HG02798 (cell line): ENCODE data around the gene CYTH2.

Experiments
- ATAC-seq: cut with Tn5 transposase; IDR thresholded peaks from one replicate; pipeline ENCODE4 v1.9.1; 2021; ENCODE audit warnings: mild to moderate bottlenecking; ENCODE audit not compliant: unreplicated experiment, poor library complexity

Gene CYTH2

DNA sequence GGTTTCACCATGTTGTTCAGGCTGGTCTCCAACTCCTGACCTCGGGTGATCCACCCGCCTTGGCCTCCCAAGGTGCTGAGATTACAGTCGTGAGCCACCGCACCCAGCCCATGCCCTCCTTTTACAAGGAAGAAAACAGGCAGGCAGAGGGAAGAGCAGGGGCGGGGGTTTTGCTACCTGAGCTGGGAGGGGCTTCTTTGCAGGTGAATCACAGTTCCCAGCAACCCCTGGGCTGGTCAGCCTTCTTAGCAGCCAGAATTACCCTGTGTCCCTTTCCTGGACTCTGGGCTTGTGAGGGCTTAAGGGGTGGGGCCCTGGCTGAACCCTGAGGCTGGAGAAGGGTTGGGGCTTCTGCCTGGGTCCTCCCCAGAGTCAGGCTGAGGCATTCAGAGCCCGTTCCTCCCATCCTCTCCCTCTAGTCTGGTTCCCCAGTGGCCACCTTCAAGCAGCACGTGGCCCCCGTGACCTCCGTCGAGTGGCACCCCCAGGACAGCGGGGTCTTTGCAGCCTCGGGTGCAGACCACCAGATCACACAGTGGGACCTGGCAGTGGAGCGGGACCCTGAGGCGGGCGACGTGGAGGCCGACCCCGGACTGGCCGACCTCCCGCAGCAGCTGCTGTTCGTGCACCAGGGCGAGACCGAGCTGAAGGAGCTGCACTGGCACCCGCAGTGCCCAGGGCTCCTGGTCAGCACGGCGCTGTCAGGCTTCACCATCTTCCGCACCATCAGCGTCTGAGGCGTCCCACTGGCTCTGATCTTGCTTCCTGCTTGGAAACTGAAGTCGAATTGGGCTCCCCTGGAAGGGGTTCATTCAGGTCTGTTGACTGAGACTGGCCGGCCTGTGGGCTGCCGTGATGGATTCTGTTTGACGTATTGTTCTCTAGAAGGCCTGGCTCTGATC, 16.6 kb upstream of the CYTH2 start:
- ATAC-seq = no peak

GRCh38 chr19:48454150-48454730, 14.9 kb upstream of the CYTH2 start:
- no peak for ATAC-seq

DNA sequence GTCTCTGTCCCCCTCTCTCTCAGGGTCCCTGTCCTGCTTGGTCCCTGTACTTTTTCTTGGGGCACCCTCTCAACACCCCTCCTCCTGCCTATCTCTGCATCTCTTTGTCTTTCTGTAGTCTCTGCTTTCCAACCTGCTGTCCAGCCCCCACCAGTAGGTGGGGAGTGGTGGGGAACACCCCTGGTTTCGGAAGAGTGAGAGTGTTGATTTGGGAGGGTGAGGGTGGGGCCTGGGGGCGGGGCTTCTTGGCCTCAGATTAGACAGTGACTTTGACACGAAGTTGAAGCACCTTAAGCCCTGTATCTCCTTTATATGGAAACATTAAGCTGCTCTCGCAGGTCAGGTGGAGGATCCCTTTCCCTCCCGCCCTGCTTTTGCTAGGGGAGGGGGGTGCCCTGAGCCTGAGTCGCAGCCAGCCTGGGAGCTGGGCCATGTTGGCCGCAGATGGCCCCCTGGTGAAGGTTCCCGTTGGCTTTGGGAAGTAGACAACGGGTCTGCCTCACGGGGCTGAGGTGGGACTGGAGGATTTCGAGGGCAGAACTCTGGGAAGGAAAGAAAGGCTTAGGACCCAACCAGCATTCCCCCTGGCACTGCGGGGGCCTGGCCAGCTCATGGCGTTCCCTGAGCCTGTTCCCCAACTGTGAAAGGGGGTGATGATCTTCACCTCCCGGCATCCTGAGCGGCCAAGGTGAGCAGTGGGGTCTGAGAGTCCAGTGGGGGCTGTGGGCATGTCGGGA, 13.8 kb upstream of the CYTH2 start, which contains the start of gene KCNJ14:
Gene KCNJ14 (plus strand): TSS at position 404 of the 737 bp plus-strand sequence. CDS start 6,151 bp downstream, outside the sequence.
- ATAC-seq = no peak

DNA sequence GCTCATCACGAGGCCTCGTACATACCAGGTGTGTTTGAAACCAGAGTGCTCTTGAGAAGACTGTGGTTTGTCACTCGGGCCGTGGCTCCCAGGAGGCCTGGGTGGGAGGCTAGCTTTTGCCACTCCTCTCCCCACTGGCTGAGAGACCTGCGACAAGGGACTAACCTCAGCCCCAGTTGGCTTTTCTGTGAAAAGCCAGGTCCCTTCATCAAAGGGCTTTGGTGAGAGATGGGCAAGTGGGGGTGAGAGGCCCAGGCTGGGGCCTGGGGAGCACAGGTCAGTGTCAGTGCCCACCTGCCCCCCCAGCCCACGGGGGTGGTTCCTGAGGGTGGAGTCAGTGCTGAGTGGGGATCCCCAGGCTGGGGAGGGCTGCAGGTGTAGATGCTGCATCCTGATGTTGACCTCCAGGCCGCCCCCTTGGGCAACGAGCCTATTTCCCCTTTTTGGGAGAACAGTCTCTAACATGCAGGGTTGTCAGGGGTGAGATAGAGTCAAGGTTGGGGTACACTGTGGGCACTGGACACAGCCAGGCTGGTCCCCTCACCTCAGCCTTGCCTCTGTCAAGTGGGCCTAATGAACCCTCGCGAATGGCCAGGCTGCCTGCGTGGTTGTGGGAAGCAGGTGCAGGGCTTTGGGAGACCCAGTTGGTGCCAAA, 13.1 kb upstream of the CYTH2 start:
- no peak for ATAC-seq

GRCh38 chr19:48456864-48457263, 12.3 kb upstream of the CYTH2 start:
- ATAC-seq = no peak

- no peak for ATAC-seq
Measured at GRCh38 chr19:48458016-48458415, 11.2 kb upstream of the CYTH2 start.

GRCh38 chr19:48461651-48461981, 7.6 kb upstream of the CYTH2 start:
- ATAC-seq = no peak

DNA sequence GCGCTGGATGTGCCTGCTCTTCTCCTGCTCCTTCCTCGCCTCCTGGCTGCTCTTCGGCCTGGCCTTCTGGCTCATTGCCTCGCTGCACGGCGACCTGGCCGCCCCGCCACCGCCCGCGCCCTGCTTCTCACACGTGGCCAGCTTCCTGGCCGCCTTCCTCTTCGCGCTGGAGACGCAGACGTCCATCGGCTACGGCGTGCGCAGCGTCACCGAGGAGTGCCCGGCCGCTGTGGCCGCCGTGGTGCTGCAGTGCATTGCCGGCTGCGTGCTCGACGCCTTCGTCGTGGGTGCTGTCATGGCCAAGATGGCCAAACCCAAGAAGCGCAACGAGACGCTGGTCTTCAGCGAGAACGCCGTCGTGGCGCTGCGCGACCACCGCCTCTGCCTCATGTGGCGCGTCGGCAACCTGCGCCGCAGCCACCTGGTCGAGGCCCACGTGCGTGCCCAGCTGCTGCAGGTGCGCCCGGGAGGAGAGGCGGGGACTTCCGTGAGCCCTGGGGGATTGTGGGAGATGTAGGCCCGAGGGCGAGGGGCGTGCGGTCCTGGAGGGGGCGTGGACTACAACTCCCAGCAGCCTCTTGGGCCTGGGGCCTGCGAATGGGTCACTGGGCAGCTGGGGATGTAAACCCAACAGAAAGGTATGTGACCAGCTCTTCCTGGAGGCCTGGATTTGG, 7.0 kb upstream of the CYTH2 start:
- ATAC-seq = no peak

DNA sequence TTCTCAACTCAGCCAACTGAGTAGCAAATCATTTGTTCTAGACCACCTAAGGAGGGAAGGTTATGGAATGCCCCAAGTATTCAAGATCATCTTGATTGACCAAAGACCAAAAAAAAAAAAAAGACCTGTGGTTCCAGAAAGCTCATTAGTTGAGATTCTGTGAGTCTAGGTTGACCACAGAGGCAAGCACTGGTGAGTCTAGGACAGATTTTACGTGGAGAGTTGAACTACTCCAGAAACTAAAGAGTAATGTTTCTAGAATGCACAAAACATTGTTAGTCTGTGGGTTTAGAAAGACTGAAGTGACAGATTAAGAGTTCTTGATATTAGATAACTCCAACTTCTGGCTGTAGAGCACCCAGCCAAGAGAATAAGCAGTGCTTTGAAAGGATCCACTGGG, 4.0 kb upstream of the CYTH2 start:
- ATAC-seq = no peak

DNA sequence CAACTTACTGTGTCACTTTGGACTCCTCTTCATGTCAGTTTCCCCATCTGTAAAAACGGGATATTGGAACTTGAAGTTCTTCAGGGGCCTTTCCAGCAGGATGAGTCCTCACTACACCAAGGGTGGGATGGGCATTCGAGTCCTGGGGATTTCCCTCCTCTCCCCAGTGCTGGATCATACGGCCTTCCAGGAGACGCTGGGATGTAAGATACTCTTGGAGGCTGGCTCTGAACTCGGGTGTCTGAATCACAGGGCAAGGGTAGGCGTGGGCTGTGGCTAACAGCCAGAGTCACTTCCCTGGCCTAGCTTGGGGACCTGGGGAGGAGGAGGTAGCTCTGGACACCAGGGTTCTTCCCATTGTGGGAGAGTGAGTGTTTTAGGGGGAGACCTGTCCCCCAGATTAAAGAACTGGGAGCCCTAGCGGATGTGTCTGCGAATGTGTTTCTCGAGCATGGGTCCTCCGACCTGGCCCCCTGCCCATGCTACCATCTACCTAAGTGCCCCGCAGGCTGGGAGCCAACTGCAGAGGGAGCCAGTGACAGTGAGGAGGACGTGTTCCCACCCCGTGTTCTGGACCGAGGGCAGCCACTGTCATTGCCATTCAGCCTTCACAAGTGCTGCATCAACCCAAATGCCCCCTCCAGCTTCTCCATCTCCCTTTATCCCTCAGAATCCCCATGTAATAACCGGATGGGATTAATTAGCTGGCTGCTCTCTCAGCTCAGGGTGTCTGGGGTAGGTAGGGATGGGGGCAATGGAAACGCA, 2.4 kb upstream of the CYTH2 start:
- ATAC-seq = no peak

- ATAC-seq = peak; percentile 94
Measured at GRCh38 chr19:48468772-48469288, 339 bp upstream of the CYTH2 start.

GRCh38 chr19:48469934-48470680, 938 bp downstream of the CYTH2 start:
- no peak for ATAC-seq

DNA sequence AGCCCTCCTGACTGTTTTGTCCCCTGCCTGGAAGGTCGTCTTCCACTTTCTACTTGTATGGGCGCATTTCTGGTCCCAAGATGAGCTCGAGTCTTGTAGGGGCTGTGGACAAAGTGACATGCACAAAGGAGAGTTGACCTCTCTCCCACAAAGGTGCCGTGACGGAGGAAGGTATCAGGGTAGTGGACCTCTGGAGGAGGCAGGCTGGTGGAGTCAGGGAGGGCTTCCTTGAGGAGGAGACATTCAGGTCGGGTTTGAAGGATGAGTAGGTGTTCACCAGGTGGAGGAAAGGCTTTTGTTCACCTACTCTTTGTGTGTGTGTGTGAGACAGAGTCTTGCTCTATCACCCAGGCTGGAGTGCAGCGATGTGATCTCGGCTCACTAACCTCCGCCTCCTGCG, 1.7 kb downstream of the CYTH2 start:
- no peak for ATAC-seq

- ATAC-seq = no peak
Measured at GRCh38 chr19:48471836-48472235, 2.7 kb downstream of the CYTH2 start.

GRCh38 chr19:48473161-48473966, 4.2 kb downstream of the CYTH2 start:
- no peak for ATAC-seq

GRCh38 chr19:48474084-48474592, 5.0 kb downstream of the CYTH2 start:
- no peak for ATAC-seq

- no peak for ATAC-seq
Measured at GRCh38 chr19:48475369-48476068, 6.3 kb downstream of the CYTH2 start.
